HEK293 (cell line): Measurements from ENCODE around the gene KRTAP10-7.

Experiments used
- CTCF ChIA-PET: fragments of 350-600 bp; formaldehyde crosslinking; extraction: SDS; loops from one replicate; lab custom pipeline; 2021; ENCODE audit warnings: antibody characterized with exemption; lab: Yijun Ruan, JAX
- POLR2A ChIA-PET: fragments of 300-600 bp; formaldehyde crosslinking; extraction: SDS; loops from one replicate; lab custom pipeline; 2020; ENCODE audit warnings: antibody characterized with exemption, inconsistent platforms; lab: Yijun Ruan, JAX
- H3K27ac ChIP-seq: fragments of 200-500 bp; sonication (Bioruptor generic); 2 replicates; pipeline ENCODE4 v1.5.1; 2014; ENCODE audit warnings: low read depth, low read length, control low read depth, inconsistent platforms; ENCODE audit errors: extremely low read depth
- H3K36me3 ChIP-seq, 2 experiments: fragments of 200-500 bp in 1 of 2; sonication (Bioruptor generic) in 1 of 2; 1 replicate in 1 of 2; 2 replicates in 1 of 2; pipeline ENCODE4 v1.5.1; 2014 to 2017; ENCODE audit warnings: inconsistent platforms in 2 of 2, low read length in 2 of 2; ENCODE audit not compliant: control insufficient read depth in 2 of 2, insufficient read depth in 1 of 2
- H3K4me1 ChIP-seq: fragments of 200-500 bp; sonication (Bioruptor generic); 2 replicates; pipeline ENCODE4 v1.5.1; 2014; ENCODE audit warnings: mild to moderate bottlenecking, low read length, inconsistent platforms; ENCODE audit not compliant: control insufficient read depth, insufficient read depth
- H3K4me3 ChIP-seq: 2 replicates; pipeline ENCODE4 v1.5.1; 2011; ENCODE audit warnings: low read depth, mild to moderate bottlenecking, control low read depth, low read length, moderate library complexity
- H3K9me3 ChIP-seq: fragments of 200-500 bp; sonication (Bioruptor generic); 2 replicates; pipeline ENCODE4 v1.5.1; 2014; ENCODE audit warnings: low read depth, low read length, inconsistent platforms; ENCODE audit not compliant: control insufficient read depth, insufficient read depth
- KLF1 ChIP-seq: fragments of 450-650 bp; formaldehyde crosslinking; IDR thresholded peaks from 2 replicates; pipeline ENCODE4 v1.5.1; 2016; ENCODE audit warnings: missing biosample characterization, missing genetic modification characterization
- KLF9 ChIP-seq: fragments of 450-650 bp; formaldehyde crosslinking; IDR thresholded peaks from 2 replicates; pipeline ENCODE4 v1.5.1; 2016; ENCODE audit warnings: missing biosample characterization, missing genetic modification characterization, low read depth
- REPIN1 ChIP-seq: fragments of 450-650 bp; formaldehyde crosslinking; IDR thresholded peaks from 2 replicates; pipeline ENCODE4 v1.5.1; 2017; ENCODE audit warnings: missing biosample characterization, missing genetic modification characterization, low read depth
- SCRT2 ChIP-seq: fragments of 450-650 bp; formaldehyde crosslinking; IDR thresholded peaks from 2 replicates; pipeline ENCODE4 v1.5.1; 2016; ENCODE audit warnings: missing biosample characterization, missing genetic modification characterization
- ZNF132 ChIP-seq: fragments of 450-650 bp; formaldehyde crosslinking; IDR thresholded peaks from 2 replicates; pipeline ENCODE4 v1.5.1; 2017; ENCODE audit warnings: missing biosample characterization, missing genetic modification characterization, borderline replicate concordance
- ZNF211 ChIP-seq: fragments of 450-650 bp; formaldehyde crosslinking; IDR thresholded peaks from 2 replicates; pipeline ENCODE4 v1.5.1; 2016; ENCODE audit warnings: low read depth, missing biosample characterization, missing genetic modification characterization
- ZNF292 ChIP-seq: fragments of 450-650 bp; formaldehyde crosslinking; IDR thresholded peaks from 2 replicates; pipeline ENCODE4 v1.5.1; 2016; ENCODE audit warnings: low read depth, missing biosample characterization, missing genetic modification characterization, borderline replicate concordance
- ZNF423 ChIP-seq: fragments of 450-650 bp; formaldehyde crosslinking; IDR thresholded peaks from 2 replicates; pipeline ENCODE4 v1.5.1; 2016; ENCODE audit warnings: missing biosample characterization, missing genetic modification characterization
- ZNF473 ChIP-seq: fragments of 450-650 bp; formaldehyde crosslinking; IDR thresholded peaks from 2 replicates; pipeline ENCODE4 v1.5.1; 2017; ENCODE audit warnings: missing biosample characterization, missing genetic modification characterization
- ZNF654 ChIP-seq: fragments of 450-650 bp; formaldehyde crosslinking; IDR thresholded peaks from 2 replicates; pipeline ENCODE4 v1.5.1; 2016; ENCODE audit warnings: low read depth, missing biosample characterization, missing genetic modification characterization
- ZNF843 ChIP-seq: fragments of 450-650 bp; formaldehyde crosslinking; IDR thresholded peaks from 2 replicates; pipeline ENCODE4 v1.5.1; 2016; ENCODE audit warnings: missing biosample characterization, missing genetic modification characterization
- TF ChIP-seq, protein P1 (sequence below): fragments of 450-650 bp; formaldehyde crosslinking; IDR thresholded peaks from 2 replicates; pipeline ENCODE4 v1.5.1; 2016; ENCODE audit warnings: missing biosample characterization, missing genetic modification characterization
- TF ChIP-seq, protein P2 (sequence below): fragments of 450-650 bp; formaldehyde crosslinking; IDR thresholded peaks from 2 replicates; pipeline ENCODE4 v1.5.1; 2016; ENCODE audit warnings: missing biosample characterization, missing genetic modification characterization
- TF ChIP-seq, protein P3 (sequence below): fragments of 450-650 bp; formaldehyde crosslinking; IDR thresholded peaks from 2 replicates; pipeline ENCODE4 v1.5.1; 2017; ENCODE audit warnings: missing biosample characterization, missing genetic modification characterization
- TF ChIP-seq, protein P4 (sequence below): fragments of 450-650 bp; formaldehyde crosslinking; IDR thresholded peaks from 2 replicates; pipeline ENCODE4 v1.5.1; 2017; ENCODE audit warnings: missing biosample characterization, missing genetic modification characterization
- TF ChIP-seq, protein P5 (sequence below): fragments of 450-650 bp; formaldehyde crosslinking; IDR thresholded peaks from 2 replicates; pipeline ENCODE4 v1.5.1; 2016; ENCODE audit warnings: missing biosample characterization, missing genetic modification characterization

The KRTAP10-7 gene

DNA sequence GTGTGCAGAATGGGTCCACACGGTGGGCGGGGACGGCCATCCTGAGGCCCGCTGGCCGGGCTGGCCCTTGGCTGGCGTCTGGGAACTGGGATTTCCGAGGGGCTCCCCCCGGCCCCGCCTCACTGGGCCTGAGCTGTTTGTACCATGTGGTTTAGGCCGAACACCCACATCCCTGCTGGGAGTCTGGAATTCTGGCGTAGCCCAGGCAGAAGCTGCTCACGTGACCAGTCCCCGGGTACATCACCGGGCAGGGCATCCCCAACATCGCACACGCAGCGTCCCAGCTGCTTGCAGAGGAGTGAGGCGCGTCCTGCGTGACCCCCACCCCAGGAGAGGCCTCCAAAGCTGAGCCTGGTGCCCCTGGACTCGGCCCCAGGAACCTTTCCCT, 2.1 kb downstream of the KRTAP10-7 start (continued):
- TF ChIP-seq, protein P1, sequence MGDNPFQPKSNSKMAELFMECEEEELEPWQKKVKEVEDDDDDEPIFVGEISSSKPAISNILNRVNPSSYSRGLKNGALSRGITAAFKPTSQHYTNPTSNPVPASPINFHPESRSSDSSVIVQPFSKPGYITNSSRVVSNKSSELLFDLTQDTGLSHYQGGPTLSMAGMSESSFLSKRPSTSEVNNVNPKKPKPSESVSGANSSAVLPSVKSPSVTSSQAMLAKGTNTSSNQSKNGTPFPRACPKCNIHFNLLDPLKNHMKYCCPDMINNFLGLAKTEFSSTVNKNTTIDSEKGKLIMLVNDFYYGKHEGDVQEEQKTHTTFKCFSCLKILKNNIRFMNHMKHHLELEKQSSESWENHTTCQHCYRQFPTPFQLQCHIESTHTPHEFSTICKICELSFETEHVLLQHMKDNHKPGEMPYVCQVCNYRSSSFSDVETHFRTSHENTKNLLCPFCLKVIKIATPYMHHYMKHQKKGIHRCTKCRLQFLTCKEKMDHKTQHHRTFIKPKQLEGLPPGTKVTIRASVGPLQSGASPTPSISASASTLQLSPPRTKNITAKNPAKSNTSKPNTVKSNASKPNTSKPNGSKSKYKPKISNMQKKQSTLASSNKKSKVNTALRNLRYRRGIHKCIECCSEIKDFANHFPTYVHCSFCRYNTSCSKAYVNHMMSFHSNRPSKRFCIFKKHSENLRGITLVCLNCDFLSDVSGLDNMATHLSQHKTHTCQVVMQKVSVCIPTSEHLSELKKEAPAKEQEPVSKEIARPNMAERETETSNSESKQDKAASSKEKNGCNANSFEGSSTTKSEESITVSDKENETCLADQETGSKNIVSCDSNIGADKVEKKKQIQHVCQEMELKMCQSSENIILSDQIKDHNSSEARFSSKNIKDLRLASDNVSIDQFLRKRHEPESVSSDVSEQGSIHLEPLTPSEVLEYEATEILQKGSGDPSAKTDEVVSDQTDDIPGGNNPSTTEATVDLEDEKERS: no peak

DNA sequence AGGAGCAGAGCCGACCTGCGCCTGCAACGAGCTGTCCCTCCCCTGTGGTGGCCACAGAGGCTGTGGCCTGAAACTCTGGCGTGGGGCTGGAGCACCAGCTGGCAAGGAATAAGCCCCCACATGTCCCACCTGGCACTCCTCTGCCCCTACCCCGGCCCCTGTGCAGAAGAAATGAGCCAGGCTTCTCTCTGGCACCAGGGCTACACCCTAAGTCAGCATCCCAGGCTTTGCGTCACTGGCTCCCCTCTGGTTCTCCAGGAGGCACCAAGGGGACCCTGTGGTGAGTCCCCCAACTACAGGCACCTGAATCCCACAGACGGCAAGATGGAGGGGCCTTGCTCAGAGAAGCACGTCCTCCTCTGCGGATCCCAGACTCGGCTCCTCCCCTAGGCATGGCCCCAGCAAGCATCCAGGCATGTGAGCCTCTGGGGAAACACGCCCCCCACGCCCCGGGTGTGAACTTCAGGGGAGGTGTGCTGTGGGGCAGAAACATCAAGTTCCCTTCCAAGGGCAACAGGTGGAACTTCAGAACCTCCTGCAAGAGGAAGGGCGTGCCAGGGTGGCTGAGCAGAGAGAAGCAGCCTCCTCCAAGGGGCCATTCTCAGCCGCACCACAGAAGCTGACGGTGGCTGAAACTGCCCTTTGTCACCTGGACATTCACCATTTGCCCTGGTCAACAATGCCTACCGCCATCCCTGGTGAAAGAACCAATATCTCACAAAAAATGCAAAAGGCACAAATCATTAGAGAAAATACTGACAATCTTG, 2.9 kb downstream of the KRTAP10-7 start:
- no peaks in the 10 kb centered on the region for H3K9me3 ChIP-seq
- CTCF ChIA-PET: no interaction called here
- H3K4me1 ChIP-seq: no peaks in the 10 kb centered on the region
- no peak overlapping the region for H3K27ac ChIP-seq
- TF ChIP-seq ZNF292 (tag by site-specific recombination) (no peak), ZNF843 (tag by site-specific recombination) (no peak), SCRT2 (peak; percentile 76), ZNF423 (tag by site-specific recombination) (no peak), KLF1 (tag by site-specific recombination) (peak; percentile 77)
- POLR2A ChIA-PET: no interaction called here
- no peak overlapping the region for H3K4me3 ChIP-seq
- no peaks in the 10 kb centered on the region for H3K36me3 ChIP-seq

DNA sequence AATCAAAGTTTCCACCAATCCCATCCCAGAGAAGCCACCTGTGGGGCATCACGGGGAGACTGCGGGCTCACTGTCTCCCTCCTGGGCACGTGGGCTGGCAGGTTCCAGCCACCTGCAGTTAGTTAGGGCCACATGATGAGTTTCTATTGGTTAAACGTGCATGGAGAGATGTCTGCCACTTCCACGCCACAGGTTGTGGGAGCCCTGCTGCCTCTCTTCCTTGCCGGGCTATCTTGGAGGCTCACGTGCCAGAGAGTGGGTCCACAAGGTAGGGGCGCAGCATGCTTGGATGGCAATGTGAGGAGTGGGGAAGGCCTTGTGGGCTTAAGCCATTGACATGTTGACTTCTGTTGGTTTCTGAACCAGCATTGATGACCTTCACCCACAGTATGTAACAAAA, 3.5 kb downstream of the KRTAP10-7 start:
- ChIA-PET CTCF (no interaction called here), POLR2A (no interaction called here)
- TF ChIP-seq, protein P2, sequence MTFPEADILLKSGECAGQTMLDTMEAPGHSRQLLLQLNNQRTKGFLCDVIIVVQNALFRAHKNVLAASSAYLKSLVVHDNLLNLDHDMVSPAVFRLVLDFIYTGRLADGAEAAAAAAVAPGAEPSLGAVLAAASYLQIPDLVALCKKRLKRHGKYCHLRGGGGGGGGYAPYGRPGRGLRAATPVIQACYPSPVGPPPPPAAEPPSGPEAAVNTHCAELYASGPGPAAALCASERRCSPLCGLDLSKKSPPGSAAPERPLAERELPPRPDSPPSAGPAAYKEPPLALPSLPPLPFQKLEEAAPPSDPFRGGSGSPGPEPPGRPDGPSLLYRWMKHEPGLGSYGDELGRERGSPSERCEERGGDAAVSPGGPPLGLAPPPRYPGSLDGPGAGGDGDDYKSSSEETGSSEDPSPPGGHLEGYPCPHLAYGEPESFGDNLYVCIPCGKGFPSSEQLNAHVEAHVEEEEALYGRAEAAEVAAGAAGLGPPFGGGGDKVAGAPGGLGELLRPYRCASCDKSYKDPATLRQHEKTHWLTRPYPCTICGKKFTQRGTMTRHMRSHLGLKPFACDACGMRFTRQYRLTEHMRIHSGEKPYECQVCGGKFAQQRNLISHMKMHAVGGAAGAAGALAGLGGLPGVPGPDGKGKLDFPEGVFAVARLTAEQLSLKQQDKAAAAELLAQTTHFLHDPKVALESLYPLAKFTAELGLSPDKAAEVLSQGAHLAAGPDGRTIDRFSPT (tag by site-specific recombination): no peak
- TF ChIP-seq, protein P1: no peak
- TF ChIP-seq ZNF132 (tag by site-specific recombination) (no peak), KLF1 (tag by site-specific recombination) (no peak), KLF9 (tag by site-specific recombination) (no peak), ZNF654 (no peak), REPIN1 (no peak), ZNF473 (no peak), ZNF211 (no peak)
- TF ChIP-seq, protein P3, sequence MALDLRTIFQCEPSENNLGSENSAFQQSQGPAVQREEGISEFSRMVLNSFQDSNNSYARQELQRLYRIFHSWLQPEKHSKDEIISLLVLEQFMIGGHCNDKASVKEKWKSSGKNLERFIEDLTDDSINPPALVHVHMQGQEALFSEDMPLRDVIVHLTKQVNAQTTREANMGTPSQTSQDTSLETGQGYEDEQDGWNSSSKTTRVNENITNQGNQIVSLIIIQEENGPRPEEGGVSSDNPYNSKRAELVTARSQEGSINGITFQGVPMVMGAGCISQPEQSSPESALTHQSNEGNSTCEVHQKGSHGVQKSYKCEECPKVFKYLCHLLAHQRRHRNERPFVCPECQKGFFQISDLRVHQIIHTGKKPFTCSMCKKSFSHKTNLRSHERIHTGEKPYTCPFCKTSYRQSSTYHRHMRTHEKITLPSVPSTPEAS: no peak
- TF ChIP-seq, protein P4, sequence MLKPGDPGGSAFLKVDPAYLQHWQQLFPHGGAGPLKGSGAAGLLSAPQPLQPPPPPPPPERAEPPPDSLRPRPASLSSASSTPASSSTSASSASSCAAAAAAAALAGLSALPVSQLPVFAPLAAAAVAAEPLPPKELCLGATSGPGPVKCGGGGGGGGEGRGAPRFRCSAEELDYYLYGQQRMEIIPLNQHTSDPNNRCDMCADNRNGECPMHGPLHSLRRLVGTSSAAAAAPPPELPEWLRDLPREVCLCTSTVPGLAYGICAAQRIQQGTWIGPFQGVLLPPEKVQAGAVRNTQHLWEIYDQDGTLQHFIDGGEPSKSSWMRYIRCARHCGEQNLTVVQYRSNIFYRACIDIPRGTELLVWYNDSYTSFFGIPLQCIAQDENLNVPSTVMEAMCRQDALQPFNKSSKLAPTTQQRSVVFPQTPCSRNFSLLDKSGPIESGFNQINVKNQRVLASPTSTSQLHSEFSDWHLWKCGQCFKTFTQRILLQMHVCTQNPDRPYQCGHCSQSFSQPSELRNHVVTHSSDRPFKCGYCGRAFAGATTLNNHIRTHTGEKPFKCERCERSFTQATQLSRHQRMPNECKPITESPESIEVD (tag by site-specific recombination): no peak
- TF ChIP-seq, protein P5, sequence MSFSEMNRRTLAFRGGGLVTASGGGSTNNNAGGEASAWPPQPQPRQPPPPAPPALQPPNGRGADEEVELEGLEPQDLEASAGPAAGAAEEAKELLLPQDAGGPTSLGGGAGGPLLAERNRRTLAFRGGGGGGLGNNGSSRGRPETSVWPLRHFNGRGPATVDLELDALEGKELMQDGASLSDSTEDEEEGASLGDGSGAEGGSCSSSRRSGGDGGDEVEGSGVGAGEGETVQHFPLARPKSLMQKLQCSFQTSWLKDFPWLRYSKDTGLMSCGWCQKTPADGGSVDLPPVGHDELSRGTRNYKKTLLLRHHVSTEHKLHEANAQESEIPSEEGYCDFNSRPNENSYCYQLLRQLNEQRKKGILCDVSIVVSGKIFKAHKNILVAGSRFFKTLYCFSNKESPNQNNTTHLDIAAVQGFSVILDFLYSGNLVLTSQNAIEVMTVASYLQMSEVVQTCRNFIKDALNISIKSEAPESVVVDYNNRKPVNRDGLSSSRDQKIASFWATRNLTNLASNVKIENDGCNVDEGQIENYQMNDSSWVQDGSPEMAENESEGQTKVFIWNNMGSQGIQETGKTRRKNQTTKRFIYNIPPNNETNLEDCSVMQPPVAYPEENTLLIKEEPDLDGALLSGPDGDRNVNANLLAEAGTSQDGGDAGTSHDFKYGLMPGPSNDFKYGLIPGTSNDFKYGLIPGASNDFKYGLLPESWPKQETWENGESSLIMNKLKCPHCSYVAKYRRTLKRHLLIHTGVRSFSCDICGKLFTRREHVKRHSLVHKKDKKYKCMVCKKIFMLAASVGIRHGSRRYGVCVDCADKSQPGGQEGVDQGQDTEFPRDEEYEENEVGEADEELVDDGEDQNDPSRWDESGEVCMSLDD (tag by site-specific recombination): no peak
- Histone ChIP-seq H3K27ac (no peak overlapping the region), H3K4me3 (no peak overlapping the region), H3K36me3 (no peaks in the 10 kb centered on the region), H3K9me3 (no peaks in the 10 kb centered on the region), H3K4me1 (no peaks in the 10 kb centered on the region)
